DMS79 treated with DMSO at 0.1 percent for 48 hours (cell line): ENCODE results near the gene ENTPD2.

ENCODE experiments used
- DNase-seq: peaks from one replicate; lab custom pipeline; 2025; lab: John Stamatoyannopoulos, UW

ENTPD2 gene

DNA sequence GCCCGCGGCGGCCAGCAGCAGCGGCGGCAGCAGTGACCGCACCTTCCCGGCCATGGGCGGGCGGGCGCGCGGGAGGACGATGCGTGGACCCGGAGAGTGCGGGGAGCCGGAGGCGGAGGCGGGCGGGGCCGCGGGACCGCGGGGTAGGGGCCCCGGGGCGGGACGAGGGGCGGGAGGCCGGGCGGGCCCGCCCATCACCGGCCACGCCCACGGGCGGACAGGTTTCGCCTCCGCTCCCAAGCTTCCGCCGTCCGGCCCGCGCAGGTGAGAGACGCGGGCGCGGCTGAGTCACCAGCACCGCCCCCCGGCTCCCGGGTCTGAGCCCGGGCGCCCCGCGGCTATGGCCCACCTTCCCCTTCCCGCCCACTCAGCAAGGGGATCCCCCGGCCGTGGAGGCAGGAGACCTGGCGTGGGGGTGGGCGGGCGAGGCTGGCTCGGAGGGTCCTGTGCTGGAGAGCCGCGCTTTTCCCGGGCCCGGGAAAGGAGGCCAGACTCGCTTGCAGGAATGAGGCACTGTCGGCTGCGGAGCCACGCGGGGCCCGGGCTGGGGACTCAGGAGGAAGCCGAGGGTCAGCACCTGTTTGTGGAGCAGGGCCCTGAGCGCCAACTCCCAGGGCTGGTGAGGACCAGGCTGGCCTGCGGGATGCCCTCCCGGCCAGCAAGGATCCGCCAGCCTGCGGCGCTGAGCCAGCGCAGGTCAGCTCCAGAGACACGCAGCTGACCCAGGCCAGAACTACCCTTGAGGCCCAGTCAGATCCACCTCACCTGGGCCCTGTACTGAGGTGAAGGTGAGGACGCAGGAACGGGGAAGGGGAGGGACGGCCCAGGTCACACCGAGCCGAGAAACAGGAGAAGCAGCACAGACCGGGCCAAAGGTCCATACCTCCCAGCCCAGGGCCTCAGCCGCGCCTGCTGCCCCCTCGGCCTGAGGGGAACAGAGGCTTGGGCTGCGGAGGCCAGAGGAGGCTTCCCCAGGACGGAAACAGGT, at the start of gene ENTPD2:
ENTPD2 (minus strand) TSS at position 118 of the 988 bp plus-strand sequence; CDS start at position 54, 64 bp downstream.
- peak; percentile 29 for DNase-seq

DNA sequence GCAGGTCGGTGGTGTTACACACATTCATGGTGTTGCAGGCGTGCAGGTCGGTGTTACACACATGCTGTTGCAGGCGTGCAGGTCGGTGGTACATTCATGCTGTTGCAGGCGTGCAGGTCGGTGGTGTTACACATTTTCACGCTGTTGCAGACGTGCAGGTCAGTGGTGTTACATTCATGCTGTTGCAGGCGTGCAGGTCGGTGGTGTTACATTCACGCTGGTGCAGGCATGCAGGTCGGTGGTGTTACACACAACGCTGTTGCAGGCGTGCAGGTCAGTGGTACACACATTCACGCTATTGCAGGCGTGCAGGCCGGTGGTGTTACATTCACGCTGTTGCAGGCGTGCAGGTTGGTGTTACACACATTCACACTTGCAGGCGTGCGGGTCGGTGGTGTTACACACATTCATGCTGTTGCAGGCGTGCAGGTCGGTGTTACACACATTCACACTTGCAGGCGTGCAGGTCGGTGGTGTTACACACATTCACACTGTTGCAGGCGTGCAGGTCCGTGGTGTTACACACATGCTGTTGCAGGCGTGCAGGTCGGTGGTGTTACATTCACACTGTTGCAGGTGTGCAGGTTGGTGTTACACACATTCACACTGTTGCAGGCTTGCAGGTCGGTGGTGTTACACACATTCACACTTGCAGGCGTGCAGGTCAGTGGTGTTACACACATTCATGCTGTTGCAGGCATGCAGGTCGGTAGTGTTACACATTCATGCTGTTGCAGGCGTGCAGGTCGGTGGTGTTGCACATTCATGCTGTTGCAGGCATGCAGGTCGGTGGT, 49.5 kb upstream of the ENTPD2 start:
- DNase-seq, result no peak

- DNase-seq, result no peak
These were observed 45.4 kb upstream of the ENTPD2 start for GRCh38 chr9:137099231-137099630.

- DNase-seq, result no peak
These were observed 44.1 kb upstream of the ENTPD2 start for GRCh38 chr9:137097761-137098462.

GRCh38 chr9:137096785-137097546, 43.1 kb upstream of the ENTPD2 start:
- no peak for DNase-seq

GRCh38 chr9:137095664-137096517, 42.0 kb upstream of the ENTPD2 start:
- no peak for DNase-seq

GRCh38 chr9:137089232-137089947, 35.5 kb upstream of the ENTPD2 start:
- DNase-seq, result no peak

GRCh38 chr9:137088121-137088520, 34.3 kb upstream of the ENTPD2 start:
- DNase-seq, result no peak

- DNase-seq, result no peak
These were observed 33.6 kb upstream of the ENTPD2 start for GRCh38 chr9:137087409-137087925.

GRCh38 chr9:137086531-137087408, 32.9 kb upstream of the ENTPD2 start, which contains the start of gene MAN1B1:
MAN1B1 (plus strand) TSS chr9:137086985; CDS start chr9:137087000, 15 bp downstream.
- peak; percentile 97 for DNase-seq

- DNase-seq, result no peak
These were observed 32.2 kb upstream of the ENTPD2 start for GRCh38 chr9:137085920-137086530.

GRCh38 chr9:137084526-137084925, 30.7 kb upstream of the ENTPD2 start:
- peak; percentile 71 for DNase-seq

DNA sequence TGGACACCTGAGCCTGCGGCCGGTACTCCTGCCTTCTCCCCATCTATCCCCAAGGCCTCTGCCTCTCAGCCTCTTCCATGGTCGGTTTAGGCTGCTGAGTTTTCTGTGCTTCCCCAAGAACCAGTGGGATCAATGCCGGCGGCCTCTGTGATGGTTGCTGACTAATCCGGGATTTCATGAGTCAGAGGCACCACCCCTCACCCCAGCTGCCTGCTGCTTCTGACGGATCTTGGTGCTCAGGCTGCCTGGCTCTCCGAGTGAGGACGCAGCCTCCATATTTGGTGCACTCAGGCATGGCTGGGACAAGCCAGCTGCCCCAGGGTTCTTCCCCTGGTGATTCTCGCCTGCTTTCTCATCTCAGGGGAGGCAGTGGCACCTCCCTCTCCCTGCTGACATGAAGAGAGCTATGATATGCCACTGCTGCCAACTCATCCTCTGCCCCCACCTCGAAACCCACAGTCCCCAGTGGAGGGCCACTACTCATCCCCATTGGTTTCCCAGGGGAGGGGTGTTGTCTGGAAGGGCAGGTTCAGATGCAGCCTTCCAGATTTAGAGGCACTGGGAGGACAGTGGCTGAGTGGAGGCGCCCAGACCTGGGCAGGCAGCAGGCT, 29.6 kb upstream of the ENTPD2 start:
- DNase-seq, result no peak

- no peak for DNase-seq
These were observed 29.0 kb upstream of the ENTPD2 start for GRCh38 chr9:137082925-137083290.

DNA sequence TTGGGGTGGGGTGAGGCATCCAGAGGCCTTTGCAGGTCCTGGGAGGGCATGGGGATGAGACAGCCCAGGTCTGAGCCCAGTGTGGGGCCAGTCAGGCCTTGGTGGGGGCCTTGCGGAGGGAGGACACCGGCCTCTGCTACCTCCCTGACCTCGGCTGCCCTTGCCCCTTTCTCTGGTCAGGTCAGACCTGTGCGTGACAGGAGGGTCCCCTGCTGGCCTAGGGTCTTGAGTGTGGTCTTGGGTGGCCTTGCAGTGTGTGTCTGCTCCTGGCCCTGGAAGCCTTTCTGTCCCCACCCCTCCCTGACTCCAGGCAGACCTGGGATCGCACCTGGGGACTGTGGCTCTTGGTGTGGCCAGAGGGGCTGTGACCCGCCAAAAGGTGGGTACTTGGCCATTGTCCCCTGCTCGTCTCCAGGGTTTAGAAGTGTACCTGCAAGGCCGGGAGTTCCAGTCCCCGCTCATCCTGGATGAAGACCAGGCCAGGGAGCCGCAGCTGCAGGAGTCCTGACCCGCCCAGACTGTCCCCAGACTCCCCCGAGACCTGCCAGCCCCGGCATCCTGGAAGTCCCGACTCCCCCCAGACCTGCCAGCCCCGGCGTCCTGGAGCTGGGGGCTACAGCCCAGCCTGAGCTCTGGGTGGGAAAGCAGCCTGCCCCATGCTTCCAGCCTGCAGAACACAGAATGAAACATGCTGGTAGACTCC, 28.5 kb upstream of the ENTPD2 start:
- no peak for DNase-seq

DNA sequence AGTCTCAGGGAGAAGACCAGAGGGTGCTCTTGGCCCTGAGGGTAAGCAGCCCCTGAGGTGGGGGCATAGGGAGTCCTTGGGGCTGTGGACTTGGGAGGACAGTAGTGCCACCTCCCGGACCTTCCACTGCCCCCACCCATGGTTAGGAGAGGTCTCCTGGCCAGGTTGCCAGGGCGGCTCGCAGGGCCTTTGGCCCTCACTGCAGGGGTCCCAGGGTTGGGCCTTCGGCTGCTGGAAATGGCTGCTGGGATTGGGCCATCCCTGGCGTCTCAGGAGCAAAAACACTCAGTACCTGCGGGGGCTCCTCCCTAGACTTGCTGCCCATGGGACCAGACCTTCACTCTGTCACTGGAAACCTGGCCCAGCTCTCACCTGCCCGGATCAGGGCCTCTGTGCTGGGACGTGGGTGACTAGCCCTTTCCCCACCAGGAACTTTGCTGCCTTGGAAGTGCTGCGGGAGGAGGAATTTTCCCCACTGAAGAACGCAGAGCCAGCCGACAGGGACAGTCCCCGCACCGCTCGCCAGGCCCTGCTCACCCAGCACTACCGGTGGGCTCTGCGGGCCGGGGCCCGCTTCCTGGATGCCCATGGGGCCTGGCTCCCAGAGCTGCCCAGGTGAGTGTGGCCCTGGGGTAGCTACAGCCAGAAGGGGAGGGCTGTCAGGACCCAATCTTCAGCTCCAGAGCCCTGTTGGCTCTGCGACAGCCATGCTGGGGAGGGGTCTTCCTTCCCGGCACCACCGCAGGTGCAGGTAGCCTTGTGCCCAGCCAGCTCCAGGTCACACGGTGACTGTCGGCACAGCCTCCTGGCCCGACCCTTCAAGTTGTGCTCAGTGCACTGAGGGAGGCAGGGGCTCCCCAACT, 26.6 kb upstream of the ENTPD2 start:
- DNase-seq, result no peak
